IMR-90 (cell line): ENCODE data around the gene KLHL30. TPM values are rescaled to one million over a fixed set of nuclear protein-coding genes. Genes with fewer than 3 reads are reported as not detected.

Experiments used
- ATAC-seq: fragments of 200-7000 bp; cut with Tn5 transposase; 2 replicates; pipeline ENCODE4 v1.9.1; 2020; ENCODE audit warnings: low read depth, mild to moderate bottlenecking, moderate library complexity
- BruUV-seq: library from RNA; stranded (reverse); fragments of 400-500 nt; replicated peaks from 2 replicates; lab custom pipeline; 2021; lab: Mats Ljungman, UMichigan
- CTCF ChIA-PET: fragments of 300-600 bp; formaldehyde crosslinking; extraction: SDS; loops from one replicate; lab custom pipeline; 2021; ENCODE audit warnings: antibody characterized with exemption; lab: Yijun Ruan, JAX
- POLR2A ChIA-PET: fragments of 300-600 bp; sonication (Branson Sonifier 250); formaldehyde crosslinking; loops from one replicate; lab custom pipeline; 2022; ENCODE audit warnings: antibody characterized with exemption; ENCODE audit not compliant: unreplicated experiment; lab: Charles Lee
- DNase-seq: peaks from one replicate; pipeline ENCODE4 v3.0.0; 2013
- H2AFZ ChIP-seq: replicated peaks from 2 replicates; pipeline ENCODE3; 2013; ENCODE audit warnings: low read length, mild to moderate bottlenecking; ENCODE audit not compliant: poor library complexity
- H2AK5ac ChIP-seq: 2 replicates; pipeline ENCODE4 v1.6.1; 2013; ENCODE audit warnings: low read depth, low read length, inconsistent platforms
- H2AK9ac ChIP-seq: replicated peaks from 2 replicates; pipeline ENCODE3; 2013; ENCODE audit warnings: mild to moderate bottlenecking, low read depth, low read length, moderate library complexity; ENCODE audit not compliant: poor library complexity
- H2BK120ac ChIP-seq: 2 replicates; pipeline ENCODE4 v1.6.1; 2013; ENCODE audit warnings: low read depth, low read length, inconsistent platforms
- H2BK15ac ChIP-seq: 3 replicates; pipeline ENCODE4 v1.6.1; 2013; ENCODE audit warnings: low read depth, low read length, inconsistent platforms
- H2BK20ac ChIP-seq: 2 replicates; pipeline ENCODE4 v1.6.1; 2013; ENCODE audit warnings: low read depth, mild to moderate bottlenecking, inconsistent platforms, low read length, moderate library complexity
- H2BK5ac ChIP-seq: 2 replicates; pipeline ENCODE4 v1.6.1; 2013; ENCODE audit warnings: mild to moderate bottlenecking, low read depth, low read length, inconsistent platforms; ENCODE audit not compliant: poor library complexity, severe bottlenecking
- H3K14ac ChIP-seq: replicated peaks from 2 replicates; pipeline ENCODE4 v1.6.1; 2013; ENCODE audit warnings: low read depth, low read length, inconsistent platforms
- H3K18ac ChIP-seq: 2 replicates; pipeline ENCODE4 v1.6.1; 2013; ENCODE audit warnings: low read depth, low read length, control low read depth
- H3K23ac ChIP-seq: 2 replicates; pipeline ENCODE4 v1.6.1; 2013; ENCODE audit warnings: low read depth, low read length, inconsistent platforms
- H3K27ac ChIP-seq: 2 replicates; pipeline ENCODE4 v1.5.1; 2013; ENCODE audit warnings: mild to moderate bottlenecking, control low read depth, low read length; ENCODE audit not compliant: insufficient read depth
- H3K27me3 ChIP-seq: 2 replicates; pipeline ENCODE4 v1.6.1; 2013; ENCODE audit warnings: low read length; ENCODE audit not compliant: control insufficient read depth, insufficient read depth
- H3K36me3 ChIP-seq: 2 replicates; pipeline ENCODE4 v1.6.1; 2013; ENCODE audit warnings: low read length, mixed read lengths; ENCODE audit not compliant: control insufficient read depth, insufficient read depth
- H3K4ac ChIP-seq: 2 replicates; pipeline ENCODE4 v1.6.1; 2013; ENCODE audit warnings: low read depth, low read length, inconsistent platforms
- H3K4me1 ChIP-seq: 2 replicates; pipeline ENCODE4 v1.6.1; 2013; ENCODE audit warnings: low read length, mixed read lengths; ENCODE audit not compliant: control insufficient read depth, insufficient read depth
- H3K4me2 ChIP-seq: 2 replicates; pipeline ENCODE4 v1.6.1; 2013; ENCODE audit warnings: low read depth, mild to moderate bottlenecking, control low read depth, low read length, moderate library complexity
- H3K4me3 ChIP-seq: 2 replicates; pipeline ENCODE4 v1.5.1; 2013; ENCODE audit warnings: low read depth, mild to moderate bottlenecking, control low read depth, low read length, moderate library complexity; ENCODE audit not compliant: insufficient read depth
- H3K56ac ChIP-seq: 2 replicates; pipeline ENCODE4 v1.6.1; 2013; ENCODE audit warnings: low read length, inconsistent platforms; ENCODE audit not compliant: insufficient read depth; ENCODE audit errors: extremely low read depth
- H3K79me1 ChIP-seq, 2 experiments: 2 replicates each; pipeline ENCODE4 v1.6.1; 2013; ENCODE audit warnings: low read length in 2 of 2, inconsistent platforms in 1 of 2, low read depth in 1 of 2
- H3K9ac ChIP-seq: 2 replicates; pipeline ENCODE4 v1.6.1; 2013; ENCODE audit warnings: low read depth, low read length, control low read depth
- H3K9me1 ChIP-seq: 2 replicates; pipeline ENCODE4 v1.6.1; 2013; ENCODE audit warnings: low read length, inconsistent platforms; ENCODE audit not compliant: insufficient read depth
- H3K9me3 ChIP-seq: 2 replicates; pipeline ENCODE4 v1.6.1; 2013; ENCODE audit warnings: low read length; ENCODE audit not compliant: control insufficient read depth, insufficient read depth
- H4K20me1 ChIP-seq: 2 replicates; pipeline ENCODE4 v1.6.1; 2013; ENCODE audit warnings: low read length, inconsistent platforms; ENCODE audit not compliant: insufficient read depth
- H4K5ac ChIP-seq: 2 replicates; pipeline ENCODE4 v1.6.1; 2013; ENCODE audit warnings: mild to moderate bottlenecking, low read depth, low read length, control low read depth
- H4K8ac ChIP-seq, 2 experiments: 2 replicates each; pipeline ENCODE4 v1.6.1; 2013; ENCODE audit warnings: low read depth in 2 of 2, low read length in 2 of 2, control low read depth in 1 of 2, inconsistent platforms in 1 of 2
- H4K91ac ChIP-seq: 2 replicates; pipeline ENCODE4 v1.6.1; 2013; ENCODE audit warnings: low read depth, low read length, inconsistent platforms; ENCODE audit not compliant: insufficient read depth
- BHLHE40 ChIP-seq: fragments of 150-350 bp; IDR thresholded peaks from 2 replicates; pipeline ENCODE4 v1.6.1; 2016; ENCODE audit warnings: mild to moderate bottlenecking, low read depth, low read length
- CEBPB ChIP-seq: IDR thresholded peaks from 2 replicates; pipeline ENCODE4 v1.6.1; 2012; ENCODE audit warnings: low read depth, low read length, improper control_type of control experiment
- CHD1 ChIP-seq: IDR thresholded peaks from 2 replicates; pipeline ENCODE4 v1.6.1; 2012; ENCODE audit warnings: low read depth, low read length, improper control_type of control experiment
- ELK1 ChIP-seq: fragments of 150-350 bp; IDR thresholded peaks from 2 replicates; pipeline ENCODE4 v1.6.1; 2016; ENCODE audit warnings: low read depth, mild to moderate bottlenecking, low read length, moderate library complexity, borderline replicate concordance
- FOS ChIP-seq: fragments of 150-350 bp; IDR thresholded peaks from 2 replicates; pipeline ENCODE4 v1.6.1; 2016; ENCODE audit warnings: low read depth, low read length
- MAFK ChIP-seq: IDR thresholded peaks from 2 replicates; pipeline ENCODE4 v1.6.1; 2012; ENCODE audit warnings: low read depth, low read length, improper control_type of control experiment
- MAZ ChIP-seq: IDR thresholded peaks from 2 replicates; pipeline ENCODE4 v1.6.1; 2012; ENCODE audit warnings: low read depth, mild to moderate bottlenecking, low read length, improper control_type of control experiment, moderate library complexity, borderline replicate concordance
- MXI1 ChIP-seq: IDR thresholded peaks from 2 replicates; pipeline ENCODE4 v1.6.1; 2012; ENCODE audit warnings: low read depth, mild to moderate bottlenecking, low read length, moderate library complexity, borderline replicate concordance
- NFE2L2 ChIP-seq: fragments of 150-350 bp; IDR thresholded peaks from 2 replicates; pipeline ENCODE4 v1.6.1; 2016; ENCODE audit warnings: low read depth, mild to moderate bottlenecking, low read length
- POLR2A ChIP-seq: IDR thresholded peaks from 2 replicates; pipeline ENCODE4 v1.6.1; 2012; ENCODE audit warnings: mild to moderate bottlenecking, low read depth, low read length
- RAD21 ChIP-seq: IDR thresholded peaks from 2 replicates; pipeline ENCODE4 v1.6.1; 2012; ENCODE audit warnings: low read length, improper control_type of control experiment
- RCOR1 ChIP-seq: IDR thresholded peaks from 2 replicates; pipeline ENCODE4 v1.6.1; 2012; ENCODE audit warnings: mild to moderate bottlenecking, low read length, improper control_type of control experiment; ENCODE audit not compliant: insufficient replicate concordance
- RFX5 ChIP-seq: IDR thresholded peaks from 2 replicates; pipeline ENCODE4 v1.8.0; 2012; ENCODE audit warnings: low read depth, mild to moderate bottlenecking, low read length, moderate library complexity
- SMC3 ChIP-seq: fragments of 150-350 bp; IDR thresholded peaks from 2 replicates; pipeline ENCODE4 v1.6.1; 2016; ENCODE audit warnings: low read depth, mild to moderate bottlenecking, antibody characterized with exemption, low read length, moderate library complexity
- USF2 ChIP-seq: fragments of 150-350 bp; IDR thresholded peaks from 2 replicates; pipeline ENCODE4 v1.6.1; 2017; ENCODE audit warnings: mild to moderate bottlenecking, antibody characterized with exemption, low read length, low read depth
- WGBS, 2 experiments: methylation state at CpG; one replicate each; pipeline versions ENCODE4 v1.1.5 to v1.1.7; 2013; ENCODE audit warnings: missing lambda C conversion rate in 2 of 2; ENCODE audit not compliant: insufficient read length in 1 of 2; ENCODE audit errors: extremely low coverage in 2 of 2; 5-methylcytosine and 5-hydroxymethylcytosine counted together
- dilution Hi-C: fragments of 300-500 bp; cut with HindIII; formaldehyde crosslinking; loops from one replicate; pipeline ENCODE4 v1.14.3; 2018; ENCODE audit warnings: low sequenced_read_pairs; ENCODE audit not compliant: unreplicated experiment
- in situ Hi-C: fragments of 300-500 bp; cut with MboI; formaldehyde crosslinking; loops from 3 replicates; pipeline ENCODE4 v1.14.3; 2019; ENCODE audit warnings: low sequenced_read_pairs, inconsistent platforms, mixed read lengths
- intact Hi-C: fragments of 100-400 bp; cut with micrococcal nuclease; formaldehyde crosslinking; loops from 2 replicates; pipeline ENCODE4 v1.10.0; 2022
- polyA plus RNA-seq, 3 experiments: library from polyadenylated mRNA; depleted of rRNA; stranded (reverse); fragments of >200 nt; gene quantifications; 2 replicates each; pipeline ENCODE4 v1.2.3, GENCODE V29; 2012; ENCODE audit warnings: low replicate concordance in 1 of 3
- total RNA-seq: library from RNA; depleted of rRNA; stranded (reverse); fragments of >200 nt; gene quantifications from 2 replicates; pipeline ENCODE4 v1.2.3, GENCODE V29; 2012
- TF ChIP-seq, protein P1 (sequence below): conservative IDR thresholded peaks from 2 replicates; pipeline ENCODE4 v1.5.1; 2012; ENCODE audit warnings: mild to moderate bottlenecking, low read depth, low read length, improper control_type of control experiment

Gene KLHL30
- total and polyA plus RNA-seq, 2 of the 4 experiments (the other 2 are of a cell fraction), result under 0.01 to 0.03 TPM

GRCh38 chr2:238180554-238180953 lies 42.1 kb downstream of the KLHL30 start:
- H2AK5ac ChIP-seq, result no peak overlapping the region
- DNase-seq, result no peak
- WGBS, 2 experiments, result 100% methylated on average over 1 of the region's 5 CpGs; no CpG with 5 or more reads in 1 of the 2 experiments
- H3K56ac ChIP-seq, result no peak overlapping the region
- H3K79me1 ChIP-seq, result peaks cover 36 to 66% of the 10 kb centered on the region in 2 experiments
- H4K5ac ChIP-seq, result no peak overlapping the region
- in situ Hi-C loops (no loop called here), dilution Hi-C loops (no loop called here), intact Hi-C loops (no loop called here)
- H2BK15ac ChIP-seq, result no peak overlapping the region
- no peak overlapping the region for H3K9ac ChIP-seq
- no peak overlapping the region for H3K4ac ChIP-seq
- CTCF ChIA-PET, result no interaction called here
- no peak overlapping the region for H4K8ac ChIP-seq
- no peak overlapping the region for H3K27ac ChIP-seq
- H4K91ac ChIP-seq, result no peak overlapping the region
- peaks cover 12% of the 10 kb centered on the region for H3K4me1 ChIP-seq
- H2BK120ac ChIP-seq, result no peak overlapping the region
- no peak overlapping the region for H3K4me3 ChIP-seq
- H3K18ac ChIP-seq, result no peak overlapping the region
- H2BK20ac ChIP-seq, result no peak overlapping the region
- no peak overlapping the region for H2AFZ ChIP-seq
- H3K9me1 ChIP-seq, result peaks cover 7% of the 10 kb centered on the region
- POLR2A ChIA-PET, result no interaction called here
- H3K27me3 ChIP-seq, result no peaks in the 10 kb centered on the region
- no peak overlapping the region for H3K23ac ChIP-seq
- H4K20me1 ChIP-seq, result peaks cover 16% of the 10 kb centered on the region; the same call in 1 of the 2 replicates
- BruUV-seq, result no TSS peak
- no peak overlapping the region for H2AK9ac ChIP-seq
- no peaks in the 10 kb centered on the region for H3K9me3 ChIP-seq
- H2BK5ac ChIP-seq, result no peak overlapping the region
- no peak overlapping the region for H3K4me2 ChIP-seq
- no peak overlapping the region for H3K14ac ChIP-seq
- peaks cover 55% of the 10 kb centered on the region for H3K36me3 ChIP-seq
- TF ChIP-seq BHLHE40, result no peak
- no peak for TF ChIP-seq FOS
- no peak for TF ChIP-seq RFX5
- TF ChIP-seq POLR2A, result no peak
- TF ChIP-seq, protein P1, sequence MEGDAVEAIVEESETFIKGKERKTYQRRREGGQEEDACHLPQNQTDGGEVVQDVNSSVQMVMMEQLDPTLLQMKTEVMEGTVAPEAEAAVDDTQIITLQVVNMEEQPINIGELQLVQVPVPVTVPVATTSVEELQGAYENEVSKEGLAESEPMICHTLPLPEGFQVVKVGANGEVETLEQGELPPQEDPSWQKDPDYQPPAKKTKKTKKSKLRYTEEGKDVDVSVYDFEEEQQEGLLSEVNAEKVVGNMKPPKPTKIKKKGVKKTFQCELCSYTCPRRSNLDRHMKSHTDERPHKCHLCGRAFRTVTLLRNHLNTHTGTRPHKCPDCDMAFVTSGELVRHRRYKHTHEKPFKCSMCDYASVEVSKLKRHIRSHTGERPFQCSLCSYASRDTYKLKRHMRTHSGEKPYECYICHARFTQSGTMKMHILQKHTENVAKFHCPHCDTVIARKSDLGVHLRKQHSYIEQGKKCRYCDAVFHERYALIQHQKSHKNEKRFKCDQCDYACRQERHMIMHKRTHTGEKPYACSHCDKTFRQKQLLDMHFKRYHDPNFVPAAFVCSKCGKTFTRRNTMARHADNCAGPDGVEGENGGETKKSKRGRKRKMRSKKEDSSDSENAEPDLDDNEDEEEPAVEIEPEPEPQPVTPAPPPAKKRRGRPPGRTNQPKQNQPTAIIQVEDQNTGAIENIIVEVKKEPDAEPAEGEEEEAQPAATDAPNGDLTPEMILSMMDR, result no peak
- TF ChIP-seq MAFK, result no peak
- no peak for TF ChIP-seq RCOR1
- TF ChIP-seq ELK1, result no peak
- TF ChIP-seq CHD1, result no peak
- TF ChIP-seq MXI1, result no peak
- no peak for TF ChIP-seq USF2
- TF ChIP-seq RAD21, result no peak
- no peak for TF ChIP-seq MAZ
- no peak for TF ChIP-seq NFE2L2
- no peak for TF ChIP-seq SMC3
- no peak for TF ChIP-seq CEBPB
- no peak for ATAC-seq
